ENCODE measurements around the gene SEC14L3. TPM values are rescaled to one million over a fixed set of nuclear protein-coding genes. Genes with fewer than 3 reads are reported as not detected.

SEC14L3 gene
- total and polyA plus RNA-seq, 2 of the 13 experiments (the other 11 are each of a cell fraction or from before 2014, with no cell fraction given) = not detected

GRCh38 chr22:30425616-30426387, 46.0 kb downstream of the SEC14L3 start, which contains the start of gene MTFP1 (continued):
- TF ChIP-seq ZBED4 (CRISPR knock-in tag; IDR thresholded peaks at IDR 0.05; ENCODE audit: borderline replicate concordance) = peak; percentile 67

- Histone ChIP-seq H3K4me2 (ENCODE audit: low read depth, low read length) (peak overlapping the region; percentile 99), H3K4me1 (ENCODE audit: insufficient read depth, low read length) (peaks cover 45% of the 10 kb centered on the region), H3K27ac (ENCODE audit: extremely low read length, insufficient read depth, low read length) (peak overlapping the region; percentile 70), H3K4me3 (replicated peaks in 1 of 3; ENCODE audit: insufficient read depth in 1 of 3, low read depth in 2 of 3, low read length in 3 of 3) (peak overlapping the region; percentile 68 to 89 (median 68)), H3K9ac (ENCODE audit: insufficient read depth, low read depth, low read length) (peak overlapping the region; percentile 68), H4K20me1 (ENCODE audit: insufficient read depth, low read length) (no peaks in the 10 kb centered on the region), H2AFZ (ENCODE audit: low read length) (peak overlapping the region; percentile 64), H3K36me3 (replicated peaks in 1 of 2; ENCODE audit: control insufficient read depth in 1 of 2, insufficient read depth in 2 of 2, low read length in 2 of 2) (peaks cover 0 to 5% of the 10 kb centered on the region in 2 experiments; a peak in 2 of 5 replicates), H3K79me2 (ENCODE audit: insufficient read depth, low read length) (peaks cover 15% of the 10 kb centered on the region), H3K9me3 (ENCODE audit: low read length) (no peaks in the 10 kb centered on the region), H3K27me3 (ENCODE audit: control insufficient read depth in 1 of 2, insufficient read depth in 2 of 2, low read length in 2 of 2) (no peaks in the 10 kb centered on the region)
- 3% methylated on average over 9 of the region's 9 CpGs for WGBS (ENCODE audit: low lambda C conversion rate)
- no TSS peak for BruUV-seq (replicated peaks)
- DNase-seq (ENCODE audit: low spot score) (no peak), FAIRE-seq (no peak), ATAC-seq (no peak)
- ChIA-PET CTCF (ENCODE audit: low intra/inter-chr PET ratio, low total read pairs) (interaction anchor here (0.8 to 2.5 kb wide), 3 partner anchors 34 to 98 kb away, joined by 3 to 43 read pairs (median 4); no protein-coding TSS in a partner anchor), POLR2A (interaction anchor here (4.2 to 7.2 kb wide), 2 partner anchors 8 to 31 kb away, joined by 26 to 164 read pairs; partner anchors contain the start of gene SEC14L2)
- intact Hi-C loops (cut with micrococcal nuclease; ENCODE audit: unreplicated experiment) = no loop called here
- in situ Hi-C loops (cut with HindIII; ENCODE audit: extremely low pct_ligation_motif_present, low pct_unique_long_range_greater_than_20kb) = loop anchor here (5.0 kb wide), 1 partner anchor 33 kb away; no protein-coding TSS in a partner anchor
- TF ChIP-seq SNAI1 (CRISPR knock-in tag; IDR thresholded peaks at IDR 0.05; ENCODE audit: borderline replicate concordance) = 0 out of 2 replicates have a peak, but pooled peaks have one; percentile 48
- no peak for TF ChIP-seq KDM1A (CRISPR knock-in tag; IDR thresholded peaks at IDR 0.05)
- no peak for TF ChIP-seq ZFP36L1 (CRISPR knock-in tag; IDR thresholded peaks at IDR 0.05)
- TF ChIP-seq FOXC1 (CRISPR knock-in tag; IDR thresholded peaks at IDR 0.05; ENCODE audit: borderline replicate concordance) = 0 out of 2 replicates have a peak, but pooled peaks have one; percentile 32
- 0 out of 2 replicates have a peak, but pooled peaks have one; percentile 16 for TF ChIP-seq ZSCAN25 (CRISPR knock-in tag; IDR thresholded peaks at IDR 0.05)
- TF ChIP-seq ZNF782 (CRISPR knock-in tag; IDR thresholded peaks at IDR 0.05; ENCODE audit: borderline replicate concordance) = no peak
- no peak for TF ChIP-seq FOXA3 (CRISPR knock-in tag; IDR thresholded peaks at IDR 0.05)
- no peak for TF ChIP-seq YEATS2 (CRISPR knock-in tag; IDR thresholded peaks at IDR 0.05; ENCODE audit: borderline replicate concordance)
- TF ChIP-seq ZNF564 (CRISPR knock-in tag; IDR thresholded peaks at IDR 0.05) = 0 out of 2 replicates have a peak, but pooled peaks have one; percentile 21
- peak; percentile 75; the same call in 1 of the 2 replicates for TF ChIP-seq MTF2 (CRISPR knock-in tag; IDR thresholded peaks at IDR 0.05; ENCODE audit: borderline replicate concordance)
- TF ChIP-seq ZNF878 (CRISPR knock-in tag; IDR thresholded peaks at IDR 0.05) = 0 out of 2 replicates have a peak, but pooled peaks have one; percentile 33
- peak; percentile 54; the same call in 1 of the 2 replicates for TF ChIP-seq ZNF234 (CRISPR knock-in tag; conservative IDR thresholded peaks at IDR 0.05)
- 0 out of 2 replicates have a peak, but pooled peaks have one; percentile 56 for TF ChIP-seq FOXO4 (CRISPR knock-in tag; conservative IDR thresholded peaks at IDR 0.05)
- TF ChIP-seq ZNF432 (CRISPR knock-in tag; IDR thresholded peaks at IDR 0.05; ENCODE audit: borderline replicate concordance) = no peak
- no peak for TF ChIP-seq MXI1 (IDR thresholded peaks at IDR 0.05; ENCODE audit: borderline replicate concordance, low read depth, low read length)
- no peak for TF ChIP-seq HMG20B (CRISPR knock-in tag; conservative IDR thresholded peaks at IDR 0.05)
- TF ChIP-seq RFX3 (CRISPR knock-in tag; IDR thresholded peaks at IDR 0.05) = no peak
These were observed 46.5 kb downstream of the SEC14L3 start for GRCh38 chr22:30425327-30425615.

Data from HepG2 (cell line).